ENCODE results near the gene CLCN1.

CLCN1 gene

GRCh38 chr7:143392875-143393266, 77.0 kb downstream of the CLCN1 start:
- H3K4me1 Mint-ChIP-seq (ENCODE audit: low read depth) = peaks cover 70% of the 10 kb centered on the region
- no peak overlapping the region for H3K4me3 Mint-ChIP-seq
- no peaks in the 10 kb centered on the region for H3K9me3 Mint-ChIP-seq
- intact Hi-C loops (cut with micrococcal nuclease) = no loop called here
- H3K27ac Mint-ChIP-seq = peak overlapping the region; percentile 44
- no peaks in the 10 kb centered on the region for H3K27me3 Mint-ChIP-seq
- no peaks in the 10 kb centered on the region for H3K36me3 Mint-ChIP-seq (ENCODE audit: low read depth)

GRCh38 chr7:143393267-143394041, 77.5 kb downstream of the CLCN1 start:
- intact Hi-C loops (cut with micrococcal nuclease) = no loop called here
- H3K27me3 Mint-ChIP-seq = no peaks in the 10 kb centered on the region
- H3K36me3 Mint-ChIP-seq (ENCODE audit: low read depth) = no peaks in the 10 kb centered on the region
- no peak overlapping the region for H3K4me3 Mint-ChIP-seq
- H3K27ac Mint-ChIP-seq = peak overlapping the region; percentile 44
- peaks cover 64% of the 10 kb centered on the region for H3K4me1 Mint-ChIP-seq (ENCODE audit: low read depth)
- H3K9me3 Mint-ChIP-seq = no peaks in the 10 kb centered on the region

GRCh38 chr7:143394068-143394467, 78.2 kb downstream of the CLCN1 start:
- no peaks in the 10 kb centered on the region for H3K36me3 Mint-ChIP-seq (ENCODE audit: low read depth)
- H3K27ac Mint-ChIP-seq = no peak overlapping the region
- intact Hi-C loops (cut with micrococcal nuclease) = no loop called here
- H3K27me3 Mint-ChIP-seq = no peaks in the 10 kb centered on the region
- no peak overlapping the region for H3K4me3 Mint-ChIP-seq
- H3K4me1 Mint-ChIP-seq (ENCODE audit: low read depth) = peaks cover 61% of the 10 kb centered on the region
- no peaks in the 10 kb centered on the region for H3K9me3 Mint-ChIP-seq

GRCh38 chr7:143394777-143395176, 78.9 kb downstream of the CLCN1 start:
- Mint-ChIP-seq H3K4me3 (no peak overlapping the region), H3K27ac (peak overlapping the region; percentile 27), H3K36me3 (ENCODE audit: low read depth) (no peaks in the 10 kb centered on the region), H3K4me1 (ENCODE audit: low read depth) (peaks cover 54% of the 10 kb centered on the region), H3K27me3 (no peaks in the 10 kb centered on the region), H3K9me3 (no peaks in the 10 kb centered on the region)
- intact Hi-C loops (cut with micrococcal nuclease) = no loop called here

GRCh38 chr7:143395187-143396149, 79.6 kb downstream of the CLCN1 start:
- H3K27me3 Mint-ChIP-seq = no peaks in the 10 kb centered on the region
- peaks cover 47% of the 10 kb centered on the region for H3K4me1 Mint-ChIP-seq (ENCODE audit: low read depth)
- H3K9me3 Mint-ChIP-seq = no peaks in the 10 kb centered on the region
- H3K4me3 Mint-ChIP-seq = no peak overlapping the region
- H3K27ac Mint-ChIP-seq = peak overlapping the region; percentile 27
- H3K36me3 Mint-ChIP-seq (ENCODE audit: low read depth) = no peaks in the 10 kb centered on the region
- intact Hi-C loops (cut with micrococcal nuclease) = no loop called here

- intact Hi-C loops (cut with micrococcal nuclease) = no loop called here
- Mint-ChIP-seq H3K4me1 (ENCODE audit: low read depth) (peaks cover 40% of the 10 kb centered on the region), H3K36me3 (ENCODE audit: low read depth) (no peaks in the 10 kb centered on the region), H3K27ac (no peak overlapping the region), H3K4me3 (no peak overlapping the region), H3K27me3 (no peaks in the 10 kb centered on the region), H3K9me3 (no peaks in the 10 kb centered on the region)
These were observed 80.3 kb downstream of the CLCN1 start for GRCh38 chr7:143396182-143396581.

- H3K36me3 Mint-ChIP-seq (ENCODE audit: low read depth) = no peaks in the 10 kb centered on the region
- H3K4me1 Mint-ChIP-seq (ENCODE audit: low read depth) = peaks cover 33% of the 10 kb centered on the region
- no peak overlapping the region for H3K4me3 Mint-ChIP-seq
- no peak overlapping the region for H3K27ac Mint-ChIP-seq
- intact Hi-C loops (cut with micrococcal nuclease) = no loop called here
- H3K27me3 Mint-ChIP-seq = no peaks in the 10 kb centered on the region
- no peaks in the 10 kb centered on the region for H3K9me3 Mint-ChIP-seq
These were observed 81.0 kb downstream of the CLCN1 start for GRCh38 chr7:143396625-143397556.

- no peak overlapping the region for H3K4me3 Mint-ChIP-seq
- no peaks in the 10 kb centered on the region for H3K27me3 Mint-ChIP-seq
- no peaks in the 10 kb centered on the region for H3K36me3 Mint-ChIP-seq (ENCODE audit: low read depth)
- intact Hi-C loops (cut with micrococcal nuclease) = no loop called here
- no peak overlapping the region for H3K27ac Mint-ChIP-seq
- peaks cover 26% of the 10 kb centered on the region for H3K4me1 Mint-ChIP-seq (ENCODE audit: low read depth)
- no peaks in the 10 kb centered on the region for H3K9me3 Mint-ChIP-seq
These were observed 82.0 kb downstream of the CLCN1 start for GRCh38 chr7:143397710-143398530.

- intact Hi-C loops (cut with micrococcal nuclease) = no loop called here
- Mint-ChIP-seq H3K9me3 (no peaks in the 10 kb centered on the region), H3K4me3 (no peak overlapping the region), H3K27me3 (no peaks in the 10 kb centered on the region), H3K27ac (no peak overlapping the region), H3K36me3 (ENCODE audit: low read depth) (no peaks in the 10 kb centered on the region), H3K4me1 (ENCODE audit: low read depth) (peaks cover 19% of the 10 kb centered on the region)
These were observed 82.7 kb downstream of the CLCN1 start for GRCh38 chr7:143398616-143399015.

- H3K36me3 Mint-ChIP-seq (ENCODE audit: low read depth) = no peaks in the 10 kb centered on the region
- H3K4me3 Mint-ChIP-seq = no peak overlapping the region
- H3K27ac Mint-ChIP-seq = no peak overlapping the region
- peaks cover 14% of the 10 kb centered on the region for H3K4me1 Mint-ChIP-seq (ENCODE audit: low read depth)
- intact Hi-C loops (cut with micrococcal nuclease) = no loop called here
- H3K9me3 Mint-ChIP-seq = no peaks in the 10 kb centered on the region
- H3K27me3 Mint-ChIP-seq = no peaks in the 10 kb centered on the region
These were observed 83.2 kb downstream of the CLCN1 start for GRCh38 chr7:143399151-143399550.

GRCh38 chr7:143399642-143400041, 83.7 kb downstream of the CLCN1 start:
- Mint-ChIP-seq H3K9me3 (no peaks in the 10 kb centered on the region), H3K4me3 (no peak overlapping the region), H3K36me3 (ENCODE audit: low read depth) (no peaks in the 10 kb centered on the region), H3K27me3 (no peaks in the 10 kb centered on the region), H3K27ac (no peak overlapping the region), H3K4me1 (ENCODE audit: low read depth) (peaks cover 13% of the 10 kb centered on the region)
- intact Hi-C loops (cut with micrococcal nuclease) = no loop called here

- no peak overlapping the region for H3K4me3 Mint-ChIP-seq
- intact Hi-C loops (cut with micrococcal nuclease) = no loop called here
- no peak overlapping the region for H3K27ac Mint-ChIP-seq
- peaks cover 5% of the 10 kb centered on the region for H3K4me1 Mint-ChIP-seq (ENCODE audit: low read depth)
- no peaks in the 10 kb centered on the region for H3K27me3 Mint-ChIP-seq
- no peaks in the 10 kb centered on the region for H3K9me3 Mint-ChIP-seq
- H3K36me3 Mint-ChIP-seq (ENCODE audit: low read depth) = no peaks in the 10 kb centered on the region
These were observed 85.4 kb downstream of the CLCN1 start for GRCh38 chr7:143401265-143401664.
